Measurements from ENCODE around the gene SYDE2.
"Not testable (repeated sequence)": the region's sequence is repeated elsewhere in the genome, so short reads cannot be mapped to it uniquely, and the experiment has no call there.

The SYDE2 gene

GRCh38 chr1:85168884-85169283 lies 31.9 kb downstream of the SYDE2 start:
- no peak for DNase-seq (ENCODE audit: low read depth, low spot score)

- DNase-seq (ENCODE audit: low read depth, low spot score): no peak
Observed at GRCh38 chr1:85166351-85166750, 34.5 kb downstream of the SYDE2 start.

- DNase-seq (ENCODE audit: low read depth, low spot score): no peak
Observed at GRCh38 chr1:85158910-85159309, 41.9 kb downstream of the SYDE2 start.

GRCh38 chr1:85157436-85157835 lies 43.4 kb downstream of the SYDE2 start:
- DNase-seq (ENCODE audit: low read depth, low spot score): no peak

GRCh38 chr1:85153149-85153891 lies 47.5 kb downstream of the SYDE2 start:
- DNase-seq (ENCODE audit: low read depth, low spot score): no peak

- DNase-seq (ENCODE audit: low read depth, low spot score): no peak
Observed at GRCh38 chr1:85151446-85151845, 49.4 kb downstream of the SYDE2 start.

GRCh38 chr1:85149805-85150204 lies 51.0 kb downstream of the SYDE2 start:
- no peak for DNase-seq (ENCODE audit: low read depth, low spot score)

GRCh38 chr1:85148524-85149250 lies 52.1 kb downstream of the SYDE2 start:
- DNase-seq (ENCODE audit: low read depth, low spot score): no peak

GRCh38 chr1:85146972-85147359 lies 53.9 kb downstream of the SYDE2 start:
- DNase-seq (ENCODE audit: low read depth, low spot score): no peak

- DNase-seq (ENCODE audit: low read depth, low spot score): not testable (repeated sequence)
Observed at GRCh38 chr1:85146298-85146971, 54.4 kb downstream of the SYDE2 start.

GRCh38 chr1:85144351-85144750 lies 56.5 kb downstream of the SYDE2 start:
- no peak for DNase-seq (ENCODE audit: low read depth, low spot score)

- DNase-seq (ENCODE audit: low read depth, low spot score): no peak
Observed at GRCh38 chr1:85142753-85143152, 58.1 kb downstream of the SYDE2 start.

GRCh38 chr1:85138439-85138838 lies 62.4 kb downstream of the SYDE2 start:
- not testable (repeated sequence) for DNase-seq (ENCODE audit: low read depth, low spot score)

GRCh38 chr1:85137660-85138059 lies 63.2 kb downstream of the SYDE2 start:
- no peak for DNase-seq (ENCODE audit: low read depth, low spot score)

GRCh38 chr1:85135392-85135798 lies 65.4 kb downstream of the SYDE2 start:
- no peak for DNase-seq (ENCODE audit: low read depth, low spot score)

- no peak for DNase-seq (ENCODE audit: low read depth, low spot score)
Observed at GRCh38 chr1:85134583-85135391, 66.0 kb downstream of the SYDE2 start.

GRCh38 chr1:85133565-85134159 lies 67.2 kb downstream of the SYDE2 start:
- no peak for DNase-seq (ENCODE audit: low read depth, low spot score)

GRCh38 chr1:85132078-85132720 lies 68.6 kb downstream of the SYDE2 start:
- DNase-seq (ENCODE audit: low read depth, low spot score): no peak

- no peak for DNase-seq (ENCODE audit: low read depth, low spot score)
Observed at GRCh38 chr1:85128316-85128715, 72.5 kb downstream of the SYDE2 start.

- peak; percentile 3 for DNase-seq (ENCODE audit: low read depth, low spot score)
Observed at GRCh38 chr1:85125891-85126290, 74.9 kb downstream of the SYDE2 start.

GRCh38 chr1:85124091-85124490 lies 76.7 kb downstream of the SYDE2 start:
- no peak for DNase-seq (ENCODE audit: low read depth, low spot score)

Measured in smooth muscle cell of the brain vasculature (primary cell).